Measurements from ENCODE around the gene KCNJ11.
"Not testable (repeated sequence)": the region's sequence is repeated elsewhere in the genome, so short reads cannot be mapped to it uniquely, and the experiment has no call there.

The KCNJ11 gene

DNA sequence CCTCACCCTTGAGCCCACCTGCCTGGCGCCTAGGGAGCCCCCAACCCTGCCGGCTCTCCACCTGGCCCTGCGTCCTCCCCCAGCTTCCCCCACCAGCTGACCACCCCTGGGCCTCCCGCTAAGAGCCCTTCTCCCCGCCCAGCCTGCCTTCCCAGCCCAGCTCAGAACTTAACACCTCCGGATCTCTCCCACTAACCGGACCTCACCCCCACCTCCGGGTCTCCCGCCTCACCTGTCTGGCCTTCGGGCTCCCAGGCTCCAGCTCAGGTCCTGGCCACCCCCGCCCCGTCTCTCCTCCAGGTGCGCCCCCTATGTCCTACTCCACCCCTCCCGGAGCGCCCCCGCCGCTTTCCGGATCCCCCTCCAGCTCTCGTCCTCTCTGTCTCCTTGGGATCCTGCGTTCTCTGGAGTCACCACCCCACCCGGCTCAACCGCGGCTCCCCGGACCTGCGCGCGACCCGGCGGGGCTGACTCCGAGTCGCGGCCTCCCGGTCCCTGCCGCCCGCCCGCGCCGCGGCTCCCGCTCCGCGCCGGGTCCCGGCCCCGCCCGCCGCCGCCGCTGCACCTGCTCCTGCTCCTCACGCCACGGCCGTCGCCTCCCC lies at the start of gene KCNJ11:
Gene KCNJ11 (minus strand): TSS at position 51 of the 602 bp plus-strand sequence. CDS start 568 bp downstream, outside the sequence.
- DNase-seq: no peak

DNA sequence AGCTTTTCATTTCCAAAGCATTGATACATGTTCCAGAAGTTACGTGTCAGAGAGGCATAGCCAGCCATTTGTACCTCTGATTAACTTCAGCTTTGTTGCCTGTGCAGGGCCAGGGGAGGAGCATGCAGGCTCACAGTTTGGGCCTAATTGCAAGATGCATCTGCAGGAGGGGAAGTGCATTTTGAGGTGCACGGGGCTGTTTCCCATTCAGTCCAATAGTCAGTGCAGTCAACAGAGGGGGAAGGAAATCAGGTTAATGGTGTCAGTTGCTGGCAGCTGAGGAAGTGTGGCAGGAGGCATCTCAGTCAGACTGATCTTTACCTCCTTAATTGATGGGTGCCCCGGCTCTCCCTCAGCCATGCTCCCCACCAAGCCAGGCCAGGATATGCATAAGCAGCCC lies 48.9 kb upstream of the KCNJ11 start:
- DNase-seq: no peak

DNA sequence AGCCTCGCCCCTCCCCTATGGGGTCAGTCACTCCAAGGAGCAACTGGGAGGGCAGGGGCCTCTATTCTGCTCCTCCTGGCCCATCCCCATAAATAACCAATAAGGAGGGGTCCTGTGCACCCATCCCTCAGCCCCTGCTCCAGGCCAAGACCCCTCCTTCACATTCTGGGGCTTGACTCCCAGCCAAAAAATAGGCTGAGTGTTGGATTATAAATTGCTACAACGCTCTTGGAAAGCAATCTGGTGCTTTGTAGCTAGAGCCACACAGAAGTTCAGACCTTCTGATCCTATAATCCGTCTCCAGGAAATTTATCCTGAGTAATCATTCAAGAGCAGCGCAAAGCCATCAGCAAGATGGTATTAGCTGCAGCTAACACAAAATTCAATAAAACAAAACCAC lies 45.6 kb upstream of the KCNJ11 start:
- DNase-seq: no peak

DNA sequence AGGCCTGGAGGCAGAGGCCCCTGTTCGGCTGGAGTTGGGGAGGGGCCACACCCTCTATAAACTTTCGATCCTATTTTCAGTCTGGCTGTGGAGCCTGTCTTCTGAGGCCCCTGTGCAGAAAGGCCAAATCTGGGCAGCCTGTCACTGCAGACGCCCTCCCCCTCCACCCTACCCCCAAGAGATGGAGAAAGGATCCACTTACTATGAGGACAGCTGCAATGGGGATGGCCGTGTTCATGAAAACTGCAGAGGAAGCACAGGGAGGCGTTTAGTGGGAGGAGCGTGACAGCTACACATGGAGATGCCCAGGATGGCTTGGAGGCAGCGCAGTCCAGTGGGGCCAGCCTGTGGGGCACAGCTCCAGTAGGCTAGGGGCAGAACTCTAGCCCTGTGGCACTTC lies 43.5 kb upstream of the KCNJ11 start:
- DNase-seq: no peak

DNA sequence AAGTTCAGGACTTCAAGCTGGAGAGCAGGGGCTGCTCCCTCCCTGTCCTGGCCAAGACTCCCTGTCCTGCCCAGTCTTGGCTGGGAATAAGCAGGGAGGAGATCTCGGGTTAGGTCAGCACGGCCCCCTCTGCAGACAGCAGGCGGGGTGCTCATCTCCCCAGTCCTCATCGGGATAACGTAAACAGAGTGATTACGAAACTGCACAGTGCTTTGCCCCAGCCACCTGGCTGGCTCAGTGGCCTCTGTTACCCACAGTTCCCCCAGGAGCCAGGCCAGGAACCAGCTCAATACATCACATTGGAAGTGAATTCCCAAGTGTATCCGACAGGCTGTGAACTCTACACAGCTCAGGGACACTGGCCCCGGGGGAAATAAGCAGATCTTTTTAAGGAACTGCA lies 42.7 kb upstream of the KCNJ11 start:
- no peak for DNase-seq

DNA sequence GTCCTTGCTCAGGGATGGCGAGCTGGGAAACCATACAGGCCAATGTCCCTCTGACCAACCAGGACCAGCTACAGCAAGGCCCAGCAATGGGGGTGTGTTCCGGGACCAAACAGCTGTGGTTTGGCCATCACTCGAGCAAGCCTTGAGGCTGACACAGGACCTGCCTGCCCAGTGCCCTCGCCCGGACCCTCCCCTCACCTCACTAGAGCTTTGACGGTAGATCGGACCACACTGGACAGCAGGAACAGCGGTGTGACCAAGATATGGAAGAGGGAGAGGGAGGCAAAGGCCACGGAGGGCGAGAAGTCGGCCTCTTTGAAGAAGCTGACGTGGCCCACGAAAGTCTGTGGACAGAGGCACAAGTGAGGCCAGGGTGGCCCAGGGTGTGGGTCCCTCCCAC lies 42.2 kb upstream of the KCNJ11 start:
- no peak for DNase-seq

DNA sequence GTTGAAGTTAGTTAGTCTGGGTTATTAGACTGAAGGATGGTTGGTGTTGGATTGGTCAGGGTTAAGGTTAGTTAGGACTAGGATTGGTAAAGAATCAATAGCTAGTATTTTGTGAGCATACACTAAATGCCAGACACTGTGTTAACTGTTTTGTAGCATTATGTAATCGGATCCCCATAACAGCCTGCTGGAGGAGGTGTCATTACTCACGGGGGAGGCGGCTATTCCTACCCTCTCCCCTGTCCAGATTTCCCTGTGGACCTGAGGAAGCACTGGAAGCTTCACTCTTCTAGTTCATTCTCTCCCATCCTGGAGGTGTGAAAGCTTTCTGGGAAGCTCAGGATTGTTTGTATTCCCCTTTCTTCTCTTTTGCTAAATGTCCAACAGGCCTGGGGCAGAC lies 40.5 kb upstream of the KCNJ11 start:
- DNase-seq: no peak

DNA sequence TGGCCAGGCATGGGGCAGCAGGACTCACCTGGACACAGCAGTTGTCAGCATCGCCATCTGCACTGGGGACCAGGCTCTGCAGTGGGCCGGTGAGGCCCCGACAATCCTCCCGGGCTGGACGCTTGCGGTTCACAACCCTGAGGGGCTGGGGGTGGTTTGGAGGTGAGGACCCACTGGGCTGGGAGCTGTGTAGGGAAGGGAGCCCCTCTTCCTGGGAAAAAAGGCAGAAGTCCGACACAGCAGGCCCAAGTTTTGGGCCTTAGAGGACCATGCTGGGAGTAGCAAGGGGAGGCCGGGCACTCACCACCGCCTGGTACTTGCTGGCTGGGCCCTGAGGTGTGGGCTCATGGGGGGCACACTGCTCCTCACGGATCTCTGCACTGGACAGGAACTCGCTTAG lies 39.8 kb upstream of the KCNJ11 start:
- no peak for DNase-seq

DNA sequence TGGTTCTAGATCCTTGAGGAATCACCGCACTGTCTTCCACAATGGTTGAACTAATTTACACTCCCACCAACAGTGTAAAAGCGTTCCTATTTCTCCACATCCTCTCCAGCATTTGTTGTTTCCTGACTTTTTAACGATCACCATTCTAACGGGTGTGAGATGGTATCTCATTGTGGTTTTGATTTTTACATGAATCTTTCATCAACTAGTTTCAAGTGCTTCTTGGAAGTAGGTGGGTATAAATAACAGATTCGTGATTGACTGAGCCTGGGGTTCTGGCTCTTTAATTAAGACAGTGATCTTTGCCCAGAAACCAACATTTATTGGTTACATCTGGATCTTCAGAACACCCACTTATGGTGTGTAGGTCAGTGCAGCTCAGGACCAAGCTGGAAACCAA lies 37.8 kb upstream of the KCNJ11 start:
- not testable (repeated sequence) for DNase-seq

DNA sequence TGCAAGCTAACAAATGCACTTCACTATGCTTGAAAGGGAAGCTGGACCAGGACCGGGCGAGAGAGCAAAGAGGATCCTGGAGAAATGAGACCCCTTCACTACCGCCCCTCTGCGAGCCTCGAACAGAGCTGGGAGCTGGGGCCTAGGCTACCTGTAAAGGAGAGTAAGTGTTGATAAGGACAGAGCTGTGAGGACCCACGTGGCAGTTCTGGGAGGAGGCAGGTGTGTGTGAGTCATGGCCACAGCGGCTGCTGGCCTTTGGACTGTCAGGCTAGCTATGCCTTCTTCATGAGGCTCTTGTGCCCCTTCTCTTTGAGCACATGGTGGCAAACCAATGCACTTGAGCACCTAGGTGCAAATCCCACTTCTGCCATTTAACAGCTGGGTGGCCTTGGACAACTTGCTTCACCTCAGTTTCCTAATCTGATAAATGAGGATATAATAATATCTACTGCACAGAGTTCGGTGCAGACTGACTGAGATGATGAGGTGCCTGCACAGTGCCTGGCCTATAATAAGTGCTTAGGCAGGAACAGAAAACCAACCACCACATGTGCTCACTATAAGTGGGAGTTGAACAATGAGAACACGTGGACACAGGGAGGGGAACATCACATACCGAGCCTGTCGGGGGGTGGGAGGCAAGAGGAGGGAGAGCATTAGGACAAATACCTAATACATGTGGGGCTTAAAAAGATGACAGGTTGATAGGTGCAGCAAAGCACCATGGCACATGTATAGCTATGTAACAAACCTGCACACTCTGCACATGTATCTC lies 35.3 kb upstream of the KCNJ11 start:
- no peak for DNase-seq

DNA sequence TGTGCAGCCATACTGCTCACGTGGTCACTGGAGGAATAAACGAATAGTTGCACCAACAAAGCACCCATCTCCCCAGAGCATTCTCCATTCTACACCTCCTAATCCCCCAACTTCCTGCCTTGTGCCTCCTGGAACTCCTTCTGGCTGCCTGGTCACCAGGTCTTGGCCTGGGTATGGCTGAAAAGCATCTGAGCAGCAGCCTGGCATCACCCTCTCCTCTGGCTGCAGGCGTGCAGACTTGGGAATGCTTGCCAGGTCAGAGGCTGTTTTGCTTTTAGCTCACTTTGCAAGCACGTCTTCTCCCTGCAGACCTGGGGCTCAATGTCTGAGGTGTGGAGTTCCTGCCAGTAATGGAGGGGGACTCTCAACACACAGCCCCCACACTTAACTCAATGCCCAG lies 33.3 kb upstream of the KCNJ11 start:
- no peak for DNase-seq

DNA sequence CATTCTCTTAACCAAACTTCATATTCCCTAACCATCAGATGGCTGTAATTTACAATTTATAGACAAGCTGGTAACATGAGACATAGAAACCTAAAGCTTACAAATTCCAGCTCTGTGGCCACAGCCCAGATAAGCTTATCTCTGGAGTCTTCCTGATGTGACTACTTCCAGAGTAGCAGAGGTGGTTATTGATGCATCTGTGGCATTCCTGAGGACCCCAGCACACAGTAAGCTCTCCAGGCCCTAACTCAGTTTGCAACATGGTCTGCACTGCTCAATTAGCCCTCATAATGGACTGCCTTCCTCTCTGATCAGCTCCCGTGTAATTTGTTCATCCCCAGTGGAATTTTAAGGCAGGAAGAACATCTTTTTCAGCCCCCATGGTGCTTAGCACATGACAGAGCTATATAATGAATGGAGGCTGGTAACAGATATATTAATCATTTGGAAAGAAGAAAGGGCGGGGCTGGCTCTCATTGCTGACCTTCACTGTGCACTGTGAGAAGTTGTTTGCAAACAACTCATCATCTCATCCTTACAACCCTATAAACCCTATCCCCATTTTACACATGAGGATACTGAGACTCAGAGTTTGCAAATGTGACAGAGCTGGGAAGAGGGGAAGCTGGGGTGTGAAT lies 30.1 kb upstream of the KCNJ11 start:
- DNase-seq: no peak

DNA sequence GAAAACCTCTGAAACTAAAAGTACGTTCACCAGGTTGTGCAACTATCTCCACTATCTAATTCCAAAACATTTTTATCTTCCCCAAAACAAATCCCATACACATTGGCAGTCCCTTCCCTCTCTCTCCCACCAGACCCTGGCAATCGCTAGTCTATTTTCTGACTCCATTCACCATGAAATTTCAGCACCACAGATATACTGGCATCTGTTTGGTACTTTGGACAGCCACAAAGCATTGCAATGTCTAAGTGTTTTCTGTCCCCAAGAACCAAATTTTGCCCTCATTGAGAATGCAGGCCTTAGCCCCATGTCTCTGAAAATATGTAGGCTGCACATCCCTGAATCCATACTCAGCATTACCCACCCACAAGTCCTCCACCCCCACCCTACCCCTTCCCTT lies 28.0 kb upstream of the KCNJ11 start:
- DNase-seq: no peak

DNA sequence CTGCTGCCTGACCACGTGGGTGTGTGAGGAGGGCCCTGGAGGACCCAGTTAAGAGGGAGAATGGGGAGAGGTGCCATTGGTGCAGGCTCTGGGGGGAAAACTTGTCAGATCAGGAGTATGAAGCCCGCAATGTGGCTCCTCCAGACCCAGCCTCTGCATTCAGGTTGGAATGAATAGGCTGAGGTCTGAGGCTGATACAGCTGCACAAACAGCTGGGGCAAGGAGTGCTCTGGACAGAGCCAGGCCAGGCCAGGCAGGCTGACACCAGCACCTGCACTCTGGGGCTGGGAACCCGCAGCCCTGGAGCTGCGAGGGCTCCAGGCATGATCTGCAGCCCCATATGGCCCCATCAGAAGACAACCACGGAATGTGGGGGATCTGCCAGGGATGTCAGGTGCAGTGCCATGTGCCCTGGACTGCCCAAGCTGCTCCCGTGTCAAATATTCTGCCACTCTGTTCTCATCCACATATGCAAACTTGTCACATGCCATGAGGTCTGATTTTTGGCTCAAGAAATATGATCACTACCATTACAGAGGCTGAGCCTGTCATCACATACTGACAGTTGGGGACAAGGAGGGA lies 27.2 kb upstream of the KCNJ11 start:
- no peak for DNase-seq

DNA sequence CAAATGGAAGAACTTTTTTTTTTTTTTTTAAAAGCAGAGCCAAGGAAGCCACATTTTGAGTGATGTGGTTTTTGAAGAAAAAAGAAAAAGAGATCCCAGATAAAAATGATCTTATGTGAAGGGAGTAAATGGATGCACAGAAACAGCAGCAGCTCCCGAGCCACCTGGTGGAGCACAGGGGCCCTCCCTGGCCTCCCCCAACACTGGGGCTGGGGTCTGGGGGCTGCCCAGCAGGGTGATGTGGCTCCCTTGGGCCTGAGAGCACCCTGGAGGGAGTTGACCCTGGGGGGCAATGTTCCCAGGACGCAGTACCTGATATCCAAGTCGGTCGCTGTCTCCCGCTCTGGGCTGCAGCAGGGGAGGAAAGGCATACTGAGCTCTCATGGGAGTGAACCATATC lies 26.5 kb upstream of the KCNJ11 start:
- DNase-seq: no peak

DNA sequence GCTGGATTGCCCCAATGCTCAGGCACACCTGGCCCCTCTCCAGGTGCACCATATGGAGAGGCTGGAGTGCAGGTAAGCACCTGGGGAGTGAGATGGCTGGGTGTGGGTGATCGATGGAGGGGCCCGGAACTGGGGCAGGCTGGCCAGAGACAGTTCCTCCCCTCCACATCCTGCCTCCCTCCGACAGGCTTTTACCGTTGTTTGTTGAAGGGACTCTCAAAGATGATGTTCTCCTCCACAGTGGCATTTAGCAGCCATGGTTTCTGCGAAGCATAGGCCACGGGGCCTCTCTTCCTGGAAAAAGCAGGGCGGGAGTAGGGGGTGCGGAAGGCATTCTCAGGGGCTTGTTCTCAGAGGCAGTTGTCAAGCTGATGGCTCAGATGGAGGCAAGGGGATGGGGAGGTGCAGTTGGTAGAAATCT lies 25.9 kb upstream of the KCNJ11 start:
- DNase-seq: no peak

DNA sequence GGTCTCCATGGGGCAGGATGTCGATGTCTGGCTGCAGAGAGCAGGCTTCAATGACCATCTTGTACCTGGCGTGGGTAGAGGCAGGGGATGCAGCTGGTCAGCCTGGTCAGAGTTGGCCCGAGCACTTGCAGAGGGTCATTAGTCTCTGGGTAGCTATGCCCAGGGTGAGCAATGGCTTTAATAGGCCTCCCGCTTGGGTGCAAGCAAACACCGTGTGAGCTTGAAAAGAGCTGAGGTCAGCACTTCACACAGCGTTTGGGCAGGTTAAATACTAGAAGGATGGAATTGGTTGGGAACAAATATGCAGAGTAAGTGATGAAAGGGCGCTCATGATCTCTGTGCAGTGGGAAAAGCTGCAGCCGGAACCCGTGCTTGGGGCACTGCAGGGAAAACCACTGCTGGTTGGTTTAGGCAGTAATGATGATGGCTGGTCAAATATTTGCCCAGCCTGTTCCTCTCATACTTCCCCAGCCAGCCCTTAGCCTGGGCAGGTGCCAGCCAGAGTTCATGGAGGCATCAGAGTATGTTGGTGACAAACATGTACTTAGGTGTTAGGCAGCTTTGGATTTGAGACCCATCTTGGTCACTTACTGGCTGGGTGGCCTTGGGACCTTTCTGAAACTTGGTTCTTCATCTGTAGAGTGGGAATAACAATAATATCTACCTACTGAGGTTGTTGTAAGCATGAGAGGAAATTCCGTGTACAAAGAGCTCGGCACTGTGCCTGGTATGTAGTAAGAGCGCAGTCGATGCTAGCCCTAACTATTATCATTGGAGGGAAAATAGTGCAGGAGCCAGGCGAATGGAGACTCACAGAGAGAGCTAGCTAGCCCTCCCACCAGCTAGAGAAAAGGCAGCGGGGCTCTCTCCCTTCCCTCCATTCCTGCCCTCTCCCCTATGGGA lies 25.2 kb upstream of the KCNJ11 start:
- DNase-seq: no peak

DNA sequence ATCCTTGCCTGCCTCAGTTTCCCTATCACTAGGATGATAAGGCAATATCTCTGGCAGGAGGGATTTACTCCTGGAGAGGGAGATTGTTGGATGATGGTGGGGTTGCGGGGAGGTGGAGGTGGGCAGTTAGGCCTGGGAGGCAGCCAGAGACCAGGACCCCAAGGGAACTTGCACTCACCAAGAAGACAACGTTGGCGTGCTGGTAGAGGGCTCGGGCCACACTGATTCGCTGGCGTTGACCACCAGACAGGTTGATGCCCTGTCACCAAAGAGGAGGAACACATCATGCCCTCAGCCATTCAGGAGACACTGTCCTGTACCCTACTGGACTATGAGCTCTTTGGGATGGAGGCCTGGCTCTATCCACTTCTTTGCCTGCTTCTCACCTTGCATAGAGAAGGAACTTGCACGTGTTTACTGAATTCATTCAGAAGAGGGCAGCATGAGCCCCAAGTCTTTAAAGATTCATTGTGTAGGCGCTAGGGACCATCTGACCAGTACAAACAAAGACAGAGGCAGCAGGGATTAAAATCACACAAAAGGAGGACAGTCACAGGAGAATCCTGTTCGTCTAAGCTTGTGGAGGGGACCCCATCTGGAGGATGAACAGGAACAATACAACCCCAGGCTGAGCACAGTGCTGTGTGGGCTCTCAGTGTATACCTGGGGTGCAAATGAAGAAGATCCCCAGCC lies 24.2 kb upstream of the KCNJ11 start:
- no peak for DNase-seq

DNA sequence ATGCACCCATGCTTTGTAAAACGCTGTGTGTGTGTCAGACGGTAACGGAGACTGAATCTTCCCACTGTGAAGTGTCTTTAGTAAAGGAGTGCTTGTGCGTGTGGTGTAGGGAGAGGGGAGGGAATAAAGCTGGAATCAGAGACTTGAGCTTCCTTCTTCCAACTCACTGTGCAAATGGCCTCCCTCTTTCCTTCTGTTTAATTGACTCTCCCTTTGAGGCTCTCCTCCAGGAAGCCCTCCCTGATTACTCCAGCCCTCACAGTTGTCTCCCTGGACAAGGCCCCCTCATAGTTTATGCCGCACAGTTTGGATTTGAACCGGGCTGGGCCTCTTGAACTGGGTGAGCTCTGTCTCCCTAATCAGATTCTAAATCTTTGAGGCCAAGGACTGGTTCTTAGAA lies 23.0 kb upstream of the KCNJ11 start:
- no peak for DNase-seq

DNA sequence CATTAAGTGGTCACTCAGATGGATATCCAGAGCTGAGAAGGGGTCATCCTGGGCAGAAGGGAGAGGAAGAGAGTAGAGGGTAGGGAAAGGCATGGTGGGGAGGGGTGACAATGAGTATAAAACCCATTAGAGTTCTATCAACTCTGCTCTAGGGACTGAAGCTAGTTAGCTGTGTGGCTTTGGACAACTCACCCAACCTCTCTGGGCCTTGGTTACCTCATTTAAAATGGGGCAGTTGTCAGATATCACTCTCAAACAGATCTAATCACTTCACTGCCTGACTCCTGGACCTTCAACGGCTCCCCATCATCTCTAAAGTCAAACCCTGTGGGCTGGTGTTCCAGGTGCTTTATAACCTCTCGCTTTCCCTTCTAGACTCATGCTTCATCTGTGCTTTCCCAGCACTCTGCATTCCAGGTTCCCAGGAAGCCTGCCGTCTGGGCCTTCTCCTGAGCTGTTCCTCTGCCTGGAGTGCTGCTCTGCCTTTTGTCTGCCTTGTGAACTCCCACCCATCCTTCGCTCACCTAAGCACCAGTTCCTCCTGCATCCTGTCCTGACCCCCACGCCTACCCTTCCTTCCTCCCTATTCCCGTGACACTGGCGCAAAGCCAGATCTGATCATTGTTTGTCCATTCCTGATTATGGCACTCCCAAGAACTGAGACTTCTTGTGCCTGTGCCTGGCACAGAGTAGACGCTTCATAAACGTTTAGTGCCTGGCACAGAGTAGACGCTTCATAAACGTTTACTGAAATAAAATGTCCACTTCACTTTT lies 22.3 kb upstream of the KCNJ11 start:
- DNase-seq: no peak

DNA sequence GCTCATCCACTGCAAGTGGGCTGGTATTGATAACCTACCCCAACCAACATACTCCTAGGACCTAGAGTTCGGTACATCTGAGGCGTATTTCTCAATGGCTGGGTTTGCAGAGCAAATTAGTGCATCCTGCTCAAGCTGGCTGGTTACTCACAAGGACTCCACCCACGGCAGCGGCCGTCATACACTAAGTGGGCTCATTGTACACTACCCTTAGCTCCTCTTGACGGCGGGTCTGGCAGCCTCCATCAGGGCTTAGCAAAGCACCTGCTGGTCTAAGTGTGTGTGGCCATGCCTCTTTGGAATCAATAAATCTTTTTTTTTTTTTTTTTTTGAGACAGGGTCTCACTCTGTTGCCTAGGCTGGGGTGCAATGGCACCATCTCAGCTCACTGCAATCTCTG lies 20.2 kb upstream of the KCNJ11 start:
- no peak for DNase-seq
